ENCODE data around the gene MT3.

DNA sequence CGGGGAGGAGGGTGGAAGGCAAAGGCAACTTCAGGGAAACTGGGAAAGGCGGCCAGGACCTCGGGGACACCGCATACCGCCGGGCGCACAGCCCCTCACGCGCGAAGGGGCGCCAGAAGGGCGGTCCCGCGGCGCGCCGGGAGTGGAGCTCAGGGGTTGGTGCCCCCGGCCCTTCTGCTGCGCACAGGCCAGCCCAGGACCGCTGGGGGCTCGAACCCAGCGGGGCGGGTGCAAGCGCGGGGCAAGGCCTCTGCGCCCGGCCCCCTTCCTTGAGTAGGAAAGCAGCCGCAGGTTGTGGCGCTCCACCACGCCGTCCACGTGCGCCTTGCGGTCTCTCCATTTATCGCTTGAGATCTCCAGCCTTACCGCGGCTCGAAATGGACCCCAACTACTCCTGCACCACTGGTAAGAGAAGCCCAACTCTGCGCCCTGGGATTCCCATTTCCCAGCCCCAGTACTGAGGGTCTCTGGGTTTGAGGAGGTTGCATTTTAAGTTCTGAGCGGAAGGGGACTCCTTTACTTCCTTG, 46.2 kb downstream of the MT3 start:
- TF ChIP-seq EP300 (IDR thresholded peaks at IDR 0.05; ENCODE audit: low read depth in 2 of 2, low read length in 2 of 2) = no peak
- no peak for TF ChIP-seq EP300 (CRISPR knock-in tag; IDR thresholded peaks at IDR 0.05; ENCODE audit: borderline replicate concordance)
- TF ChIP-seq, protein P1, sequence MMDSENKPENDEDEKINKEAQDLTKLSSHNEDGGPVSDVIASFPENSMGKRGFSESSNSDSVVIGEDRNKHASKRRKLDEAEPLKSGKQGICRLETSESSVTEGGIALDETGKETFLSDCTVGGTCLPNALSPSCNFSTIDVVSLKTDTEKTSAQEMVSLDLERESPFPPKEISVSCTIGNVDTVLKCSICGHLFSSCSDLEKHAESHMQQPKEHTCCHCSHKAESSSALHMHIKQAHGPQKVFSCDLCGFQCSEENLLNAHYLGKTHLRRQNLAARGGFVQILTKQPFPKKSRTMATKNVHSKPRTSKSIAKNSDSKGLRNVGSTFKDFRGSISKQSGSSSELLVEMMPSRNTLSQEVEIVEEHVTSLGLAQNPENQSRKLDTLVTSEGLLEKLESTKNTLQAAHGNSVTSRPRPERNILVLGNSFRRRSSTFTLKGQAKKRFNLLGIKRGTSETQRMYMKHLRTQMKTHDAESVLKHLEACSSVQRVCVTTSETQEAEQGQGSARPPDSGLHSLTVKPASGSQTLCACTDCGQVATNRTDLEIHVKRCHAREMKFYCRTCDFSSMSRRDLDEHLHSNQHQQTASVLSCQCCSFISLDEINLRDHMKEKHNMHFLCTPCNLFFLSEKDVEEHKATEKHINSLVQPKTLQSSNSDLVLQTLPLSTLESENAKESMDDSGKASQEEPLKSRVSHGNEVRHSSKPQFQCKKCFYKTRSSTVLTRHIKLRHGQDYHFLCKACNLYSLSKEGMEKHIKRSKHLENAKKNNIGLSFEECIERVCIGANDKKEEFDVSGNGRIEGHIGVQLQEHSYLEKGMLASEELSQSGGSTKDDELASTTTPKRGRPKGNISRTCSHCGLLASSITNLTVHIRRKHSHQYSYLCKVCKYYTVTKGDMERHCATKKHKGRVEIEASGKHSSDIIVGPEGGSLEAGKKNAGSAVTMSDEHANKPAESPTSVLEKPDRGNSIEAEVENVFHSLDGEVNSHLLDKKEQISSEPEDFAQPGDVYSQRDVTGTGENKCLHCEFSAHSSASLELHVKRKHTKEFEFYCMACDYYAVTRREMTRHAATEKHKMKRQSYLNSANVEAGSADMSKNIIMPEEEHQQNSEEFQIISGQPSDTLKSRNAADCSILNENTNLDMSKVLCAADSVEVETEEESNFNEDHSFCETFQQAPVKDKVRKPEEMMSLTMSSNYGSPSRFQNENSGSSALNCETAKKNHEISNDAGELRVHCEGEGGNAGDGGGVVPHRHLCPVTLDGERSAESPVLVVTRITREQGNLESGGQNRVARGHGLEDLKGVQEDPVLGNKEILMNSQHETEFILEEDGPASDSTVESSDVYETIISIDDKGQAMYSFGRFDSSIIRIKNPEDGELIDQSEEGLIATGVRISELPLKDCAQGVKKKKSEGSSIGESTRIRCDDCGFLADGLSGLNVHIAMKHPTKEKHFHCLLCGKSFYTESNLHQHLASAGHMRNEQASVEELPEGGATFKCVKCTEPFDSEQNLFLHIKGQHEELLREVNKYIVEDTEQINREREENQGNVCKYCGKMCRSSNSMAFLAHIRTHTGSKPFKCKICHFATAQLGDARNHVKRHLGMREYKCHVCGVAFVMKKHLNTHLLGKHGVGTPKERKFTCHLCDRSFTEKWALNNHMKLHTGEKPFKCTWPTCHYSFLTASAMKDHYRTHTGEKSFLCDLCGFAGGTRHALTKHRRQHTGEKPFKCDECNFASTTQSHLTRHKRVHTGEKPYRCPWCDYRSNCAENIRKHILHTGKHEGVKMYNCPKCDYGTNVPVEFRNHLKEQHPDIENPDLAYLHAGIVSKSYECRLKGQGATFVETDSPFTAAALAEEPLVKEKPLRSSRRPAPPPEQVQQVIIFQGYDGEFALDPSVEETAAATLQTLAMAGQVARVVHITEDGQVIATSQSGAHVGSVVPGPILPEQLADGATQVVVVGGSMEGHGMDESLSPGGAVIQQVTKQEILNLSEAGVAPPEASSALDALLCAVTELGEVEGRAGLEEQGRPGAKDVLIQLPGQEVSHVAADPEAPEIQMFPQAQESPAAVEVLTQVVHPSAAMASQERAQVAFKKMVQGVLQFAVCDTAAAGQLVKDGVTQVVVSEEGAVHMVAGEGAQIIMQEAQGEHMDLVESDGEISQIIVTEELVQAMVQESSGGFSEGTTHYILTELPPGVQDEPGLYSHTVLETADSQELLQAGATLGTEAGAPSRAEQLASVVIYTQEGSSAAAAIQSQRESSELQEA (CRISPR knock-in tag; IDR thresholded peaks at IDR 0.05; ENCODE audit: not compliant biosample characterization) = no peak
- no peak for TF ChIP-seq GTF2F1 (IDR thresholded peaks at IDR 0.05; ENCODE audit: low read length)
- TF ChIP-seq GABPA (IDR thresholded peaks at IDR 0.05; ENCODE audit: low read depth, low read length) = no peak
- TF ChIP-seq GABPA (CRISPR knock-in tag; IDR thresholded peaks at IDR 0.05; ENCODE audit: low read depth) = no peak
- no peak for TF ChIP-seq FOXA1 (IDR thresholded peaks at IDR 0.05)
- no peak for TF ChIP-seq FOXA1 (CRISPR knock-in tag; IDR thresholded peaks at IDR 0.05)
- no peak for TF ChIP-seq ZNF605 (CRISPR knock-in tag; IDR thresholded peaks at IDR 0.05)
- no peak for TF ChIP-seq SP5 (CRISPR knock-in tag; IDR thresholded peaks at IDR 0.05; ENCODE audit: borderline replicate concordance, low read depth)
- TF ChIP-seq SIN3A (IDR thresholded peaks at IDR 0.05; ENCODE audit: borderline replicate concordance, low read depth, low read length) = no peak
- no peak for TF ChIP-seq MXI1 (IDR thresholded peaks at IDR 0.05; ENCODE audit: borderline replicate concordance, low read depth, low read length)
- TF ChIP-seq, protein P2, sequence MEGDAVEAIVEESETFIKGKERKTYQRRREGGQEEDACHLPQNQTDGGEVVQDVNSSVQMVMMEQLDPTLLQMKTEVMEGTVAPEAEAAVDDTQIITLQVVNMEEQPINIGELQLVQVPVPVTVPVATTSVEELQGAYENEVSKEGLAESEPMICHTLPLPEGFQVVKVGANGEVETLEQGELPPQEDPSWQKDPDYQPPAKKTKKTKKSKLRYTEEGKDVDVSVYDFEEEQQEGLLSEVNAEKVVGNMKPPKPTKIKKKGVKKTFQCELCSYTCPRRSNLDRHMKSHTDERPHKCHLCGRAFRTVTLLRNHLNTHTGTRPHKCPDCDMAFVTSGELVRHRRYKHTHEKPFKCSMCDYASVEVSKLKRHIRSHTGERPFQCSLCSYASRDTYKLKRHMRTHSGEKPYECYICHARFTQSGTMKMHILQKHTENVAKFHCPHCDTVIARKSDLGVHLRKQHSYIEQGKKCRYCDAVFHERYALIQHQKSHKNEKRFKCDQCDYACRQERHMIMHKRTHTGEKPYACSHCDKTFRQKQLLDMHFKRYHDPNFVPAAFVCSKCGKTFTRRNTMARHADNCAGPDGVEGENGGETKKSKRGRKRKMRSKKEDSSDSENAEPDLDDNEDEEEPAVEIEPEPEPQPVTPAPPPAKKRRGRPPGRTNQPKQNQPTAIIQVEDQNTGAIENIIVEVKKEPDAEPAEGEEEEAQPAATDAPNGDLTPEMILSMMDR (CRISPR knock-in tag; IDR thresholded peaks at IDR 0.05) = no peak
- TF ChIP-seq, protein P3, sequence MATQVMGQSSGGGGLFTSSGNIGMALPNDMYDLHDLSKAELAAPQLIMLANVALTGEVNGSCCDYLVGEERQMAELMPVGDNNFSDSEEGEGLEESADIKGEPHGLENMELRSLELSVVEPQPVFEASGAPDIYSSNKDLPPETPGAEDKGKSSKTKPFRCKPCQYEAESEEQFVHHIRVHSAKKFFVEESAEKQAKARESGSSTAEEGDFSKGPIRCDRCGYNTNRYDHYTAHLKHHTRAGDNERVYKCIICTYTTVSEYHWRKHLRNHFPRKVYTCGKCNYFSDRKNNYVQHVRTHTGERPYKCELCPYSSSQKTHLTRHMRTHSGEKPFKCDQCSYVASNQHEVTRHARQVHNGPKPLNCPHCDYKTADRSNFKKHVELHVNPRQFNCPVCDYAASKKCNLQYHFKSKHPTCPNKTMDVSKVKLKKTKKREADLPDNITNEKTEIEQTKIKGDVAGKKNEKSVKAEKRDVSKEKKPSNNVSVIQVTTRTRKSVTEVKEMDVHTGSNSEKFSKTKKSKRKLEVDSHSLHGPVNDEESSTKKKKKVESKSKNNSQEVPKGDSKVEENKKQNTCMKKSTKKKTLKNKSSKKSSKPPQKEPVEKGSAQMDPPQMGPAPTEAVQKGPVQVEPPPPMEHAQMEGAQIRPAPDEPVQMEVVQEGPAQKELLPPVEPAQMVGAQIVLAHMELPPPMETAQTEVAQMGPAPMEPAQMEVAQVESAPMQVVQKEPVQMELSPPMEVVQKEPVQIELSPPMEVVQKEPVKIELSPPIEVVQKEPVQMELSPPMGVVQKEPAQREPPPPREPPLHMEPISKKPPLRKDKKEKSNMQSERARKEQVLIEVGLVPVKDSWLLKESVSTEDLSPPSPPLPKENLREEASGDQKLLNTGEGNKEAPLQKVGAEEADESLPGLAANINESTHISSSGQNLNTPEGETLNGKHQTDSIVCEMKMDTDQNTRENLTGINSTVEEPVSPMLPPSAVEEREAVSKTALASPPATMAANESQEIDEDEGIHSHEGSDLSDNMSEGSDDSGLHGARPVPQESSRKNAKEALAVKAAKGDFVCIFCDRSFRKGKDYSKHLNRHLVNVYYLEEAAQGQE (IDR thresholded peaks at IDR 0.05; ENCODE audit: borderline replicate concordance in 1 of 2, low read depth in 1 of 2, low read length in 2 of 2) = no peak

Data from HepG2 (cell line).